IMR-90 (cell line): ENCODE data around the gene C3orf70. TPM values are rescaled to one million over a fixed set of nuclear protein-coding genes. Genes with fewer than 3 reads are reported as not detected.

Source experiments
- ATAC-seq: fragments of 200-7000 bp; cut with Tn5 transposase; 2 replicates; pipeline ENCODE4 v1.9.1; 2020; ENCODE audit warnings: low read depth, mild to moderate bottlenecking, moderate library complexity
- BruUV-seq: library from RNA; stranded (reverse); fragments of 400-500 nt; replicated peaks from 2 replicates; lab custom pipeline; 2021; lab: Mats Ljungman, UMichigan
- CTCF ChIA-PET: fragments of 300-600 bp; formaldehyde crosslinking; extraction: SDS; loops from one replicate; lab custom pipeline; 2021; ENCODE audit warnings: antibody characterized with exemption; lab: Yijun Ruan, JAX
- POLR2A ChIA-PET: fragments of 300-600 bp; sonication (Branson Sonifier 250); formaldehyde crosslinking; loops from one replicate; lab custom pipeline; 2022; ENCODE audit warnings: antibody characterized with exemption; ENCODE audit not compliant: unreplicated experiment; lab: Charles Lee
- DNase-seq: peaks from one replicate; pipeline ENCODE4 v3.0.0; 2013
- H2AFZ ChIP-seq: replicated peaks from 2 replicates; pipeline ENCODE3; 2013; ENCODE audit warnings: low read length, mild to moderate bottlenecking; ENCODE audit not compliant: poor library complexity
- H2AK5ac ChIP-seq: 2 replicates; pipeline ENCODE4 v1.6.1; 2013; ENCODE audit warnings: low read depth, low read length, inconsistent platforms
- H2AK9ac ChIP-seq: replicated peaks from 2 replicates; pipeline ENCODE3; 2013; ENCODE audit warnings: mild to moderate bottlenecking, low read depth, low read length, moderate library complexity; ENCODE audit not compliant: poor library complexity
- H2BK120ac ChIP-seq: 2 replicates; pipeline ENCODE4 v1.6.1; 2013; ENCODE audit warnings: low read depth, low read length, inconsistent platforms
- H2BK15ac ChIP-seq: 3 replicates; pipeline ENCODE4 v1.6.1; 2013; ENCODE audit warnings: low read depth, low read length, inconsistent platforms
- H2BK20ac ChIP-seq: 2 replicates; pipeline ENCODE4 v1.6.1; 2013; ENCODE audit warnings: low read depth, mild to moderate bottlenecking, inconsistent platforms, low read length, moderate library complexity
- H2BK5ac ChIP-seq: 2 replicates; pipeline ENCODE4 v1.6.1; 2013; ENCODE audit warnings: mild to moderate bottlenecking, low read depth, low read length, inconsistent platforms; ENCODE audit not compliant: poor library complexity, severe bottlenecking
- H3K14ac ChIP-seq: replicated peaks from 2 replicates; pipeline ENCODE4 v1.6.1; 2013; ENCODE audit warnings: low read depth, low read length, inconsistent platforms
- H3K18ac ChIP-seq: 2 replicates; pipeline ENCODE4 v1.6.1; 2013; ENCODE audit warnings: low read depth, low read length, control low read depth
- H3K23ac ChIP-seq: 2 replicates; pipeline ENCODE4 v1.6.1; 2013; ENCODE audit warnings: low read depth, low read length, inconsistent platforms
- H3K27ac ChIP-seq: 2 replicates; pipeline ENCODE4 v1.5.1; 2013; ENCODE audit warnings: mild to moderate bottlenecking, control low read depth, low read length; ENCODE audit not compliant: insufficient read depth
- H3K27me3 ChIP-seq: 2 replicates; pipeline ENCODE4 v1.6.1; 2013; ENCODE audit warnings: low read length; ENCODE audit not compliant: control insufficient read depth, insufficient read depth
- H3K36me3 ChIP-seq: 2 replicates; pipeline ENCODE4 v1.6.1; 2013; ENCODE audit warnings: low read length, mixed read lengths; ENCODE audit not compliant: control insufficient read depth, insufficient read depth
- H3K4ac ChIP-seq: 2 replicates; pipeline ENCODE4 v1.6.1; 2013; ENCODE audit warnings: low read depth, low read length, inconsistent platforms
- H3K4me1 ChIP-seq: 2 replicates; pipeline ENCODE4 v1.6.1; 2013; ENCODE audit warnings: low read length, mixed read lengths; ENCODE audit not compliant: control insufficient read depth, insufficient read depth
- H3K4me2 ChIP-seq: 2 replicates; pipeline ENCODE4 v1.6.1; 2013; ENCODE audit warnings: low read depth, mild to moderate bottlenecking, control low read depth, low read length, moderate library complexity
- H3K4me3 ChIP-seq: 2 replicates; pipeline ENCODE4 v1.5.1; 2013; ENCODE audit warnings: low read depth, mild to moderate bottlenecking, control low read depth, low read length, moderate library complexity; ENCODE audit not compliant: insufficient read depth
- H3K56ac ChIP-seq: 2 replicates; pipeline ENCODE4 v1.6.1; 2013; ENCODE audit warnings: low read length, inconsistent platforms; ENCODE audit not compliant: insufficient read depth; ENCODE audit errors: extremely low read depth
- H3K79me1 ChIP-seq, 2 experiments: 2 replicates each; pipeline ENCODE4 v1.6.1; 2013; ENCODE audit warnings: low read length in 2 of 2, inconsistent platforms in 1 of 2, low read depth in 1 of 2
- H3K9ac ChIP-seq: 2 replicates; pipeline ENCODE4 v1.6.1; 2013; ENCODE audit warnings: low read depth, low read length, control low read depth
- H3K9me1 ChIP-seq: 2 replicates; pipeline ENCODE4 v1.6.1; 2013; ENCODE audit warnings: low read length, inconsistent platforms; ENCODE audit not compliant: insufficient read depth
- H3K9me3 ChIP-seq: 2 replicates; pipeline ENCODE4 v1.6.1; 2013; ENCODE audit warnings: low read length; ENCODE audit not compliant: control insufficient read depth, insufficient read depth
- H4K20me1 ChIP-seq: 2 replicates; pipeline ENCODE4 v1.6.1; 2013; ENCODE audit warnings: low read length, inconsistent platforms; ENCODE audit not compliant: insufficient read depth
- H4K5ac ChIP-seq: 2 replicates; pipeline ENCODE4 v1.6.1; 2013; ENCODE audit warnings: mild to moderate bottlenecking, low read depth, low read length, control low read depth
- H4K8ac ChIP-seq, 2 experiments: 2 replicates each; pipeline ENCODE4 v1.6.1; 2013; ENCODE audit warnings: low read depth in 2 of 2, low read length in 2 of 2, control low read depth in 1 of 2, inconsistent platforms in 1 of 2
- H4K91ac ChIP-seq: 2 replicates; pipeline ENCODE4 v1.6.1; 2013; ENCODE audit warnings: low read depth, low read length, inconsistent platforms; ENCODE audit not compliant: insufficient read depth
- BHLHE40 ChIP-seq: fragments of 150-350 bp; IDR thresholded peaks from 2 replicates; pipeline ENCODE4 v1.6.1; 2016; ENCODE audit warnings: mild to moderate bottlenecking, low read depth, low read length
- ELK1 ChIP-seq: fragments of 150-350 bp; IDR thresholded peaks from 2 replicates; pipeline ENCODE4 v1.6.1; 2016; ENCODE audit warnings: low read depth, mild to moderate bottlenecking, low read length, moderate library complexity, borderline replicate concordance
- FOS ChIP-seq: fragments of 150-350 bp; IDR thresholded peaks from 2 replicates; pipeline ENCODE4 v1.6.1; 2016; ENCODE audit warnings: low read depth, low read length
- MXI1 ChIP-seq: IDR thresholded peaks from 2 replicates; pipeline ENCODE4 v1.6.1; 2012; ENCODE audit warnings: low read depth, mild to moderate bottlenecking, low read length, moderate library complexity, borderline replicate concordance
- POLR2A ChIP-seq: IDR thresholded peaks from 2 replicates; pipeline ENCODE4 v1.6.1; 2012; ENCODE audit warnings: mild to moderate bottlenecking, low read depth, low read length
- RCOR1 ChIP-seq: IDR thresholded peaks from 2 replicates; pipeline ENCODE4 v1.6.1; 2012; ENCODE audit warnings: mild to moderate bottlenecking, low read length, improper control_type of control experiment; ENCODE audit not compliant: insufficient replicate concordance
- dilution Hi-C: fragments of 300-500 bp; cut with HindIII; formaldehyde crosslinking; loops from one replicate; pipeline ENCODE4 v1.14.3; 2018; ENCODE audit warnings: low sequenced_read_pairs; ENCODE audit not compliant: unreplicated experiment
- in situ Hi-C: fragments of 300-500 bp; cut with MboI; formaldehyde crosslinking; loops from 3 replicates; pipeline ENCODE4 v1.14.3; 2019; ENCODE audit warnings: low sequenced_read_pairs, inconsistent platforms, mixed read lengths
- intact Hi-C: fragments of 100-400 bp; cut with micrococcal nuclease; formaldehyde crosslinking; loops from 2 replicates; pipeline ENCODE4 v1.10.0; 2022
- polyA plus RNA-seq, 3 experiments: library from polyadenylated mRNA; depleted of rRNA; stranded (reverse); fragments of >200 nt; gene quantifications; 2 replicates each; pipeline ENCODE4 v1.2.3, GENCODE V29; 2012; ENCODE audit warnings: low replicate concordance in 1 of 3
- total RNA-seq: library from RNA; depleted of rRNA; stranded (reverse); fragments of >200 nt; gene quantifications from 2 replicates; pipeline ENCODE4 v1.2.3, GENCODE V29; 2012

Gene C3orf70
- total and polyA plus RNA-seq, 2 of the 4 experiments (the other 2 are of a cell fraction): 0.96 to 1.8 TPM

GRCh38 chr3:185089751-185090150 is 63.1 kb downstream of the C3orf70 start:
- TF ChIP-seq RCOR1 (no peak), BHLHE40 (no peak), MXI1 (no peak), FOS (no peak), ELK1 (no peak), POLR2A (no peak)
- in situ Hi-C loops: no loop called here
- no peak overlapping the region for H2BK20ac ChIP-seq
- H3K9me1 ChIP-seq: no peaks in the 10 kb centered on the region
- DNase-seq (no peak), ATAC-seq (no peak)
- no peak overlapping the region for H3K4me2 ChIP-seq
- H3K36me3 ChIP-seq: no peaks in the 10 kb centered on the region
- no peak overlapping the region for H3K4me3 ChIP-seq
- no peak overlapping the region for H2AK5ac ChIP-seq
- dilution Hi-C loops: no loop called here
- no TSS peak for BruUV-seq
- no peak overlapping the region for H2BK15ac ChIP-seq
- no peak overlapping the region for H3K18ac ChIP-seq
- H3K23ac ChIP-seq: no peak overlapping the region
- intact Hi-C loops: no loop called here
- no peaks in the 10 kb centered on the region for H3K27me3 ChIP-seq
- no peak overlapping the region for H3K9ac ChIP-seq
- no peak overlapping the region for H3K27ac ChIP-seq
- H4K5ac ChIP-seq: no peak overlapping the region
- no peaks in the 10 kb centered on the region for H4K20me1 ChIP-seq
- no peaks in the 10 kb centered on the region; the same call in 1 of the 2 replicates for H3K4me1 ChIP-seq
- no peak overlapping the region for H2BK120ac ChIP-seq
- H2BK5ac ChIP-seq: no peak overlapping the region
- no peak overlapping the region for H4K8ac ChIP-seq
- no peak overlapping the region for H3K14ac ChIP-seq
- H3K56ac ChIP-seq: no peak overlapping the region
- H3K9me3 ChIP-seq: no peaks in the 10 kb centered on the region
- no peak overlapping the region for H3K4ac ChIP-seq
- no peak overlapping the region for H2AFZ ChIP-seq
- no peak overlapping the region for H2AK9ac ChIP-seq
- no peak overlapping the region for H4K91ac ChIP-seq
- no peaks in the 10 kb centered on the region for H3K79me1 ChIP-seq
- CTCF ChIA-PET: no interaction called here
- POLR2A ChIA-PET: no interaction called here
